ENCODE data around the gene FRMD5. TPM values are rescaled to one million over a fixed set of nuclear protein-coding genes. Genes with fewer than 3 reads are reported as not detected.
"Not testable (repeated sequence)": the region's sequence is repeated elsewhere in the genome, so short reads cannot be mapped to it uniquely, and the experiment has no call there.

The FRMD5 gene
- total RNA-seq, 4 donors from 2014 or later: 0.40 to 1.5 (median 1.1) TPM; not detected in 1

DNA sequence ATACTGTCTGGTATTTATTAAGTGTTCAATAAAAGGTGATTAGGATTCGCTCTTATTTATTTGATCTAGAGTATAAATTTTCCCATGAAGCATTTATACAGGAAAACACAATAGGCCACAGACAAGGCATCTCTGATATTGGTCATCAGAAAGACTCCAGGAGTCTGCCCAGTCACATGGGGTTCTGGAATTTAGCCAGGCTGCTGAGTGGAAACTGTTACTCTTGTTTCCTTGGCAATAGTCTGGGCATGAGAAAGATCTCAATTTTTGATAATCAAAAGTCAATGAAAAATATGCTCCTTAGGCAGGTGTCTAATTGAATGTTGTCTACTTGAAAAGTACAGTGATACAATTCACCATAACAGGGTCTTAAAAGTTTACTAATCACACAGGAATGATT is 161.2 kb downstream of the FRMD5 start:
- TF ChIP-seq EP300 (IDR thresholded peaks at IDR 0.05; ENCODE audit: low read depth) (no peak), POLR2A (IDR thresholded peaks at IDR 0.05) (no peak), POLR2AphosphoS5 (IDR thresholded peaks at IDR 0.05) (no peak)
- TF ChIP-seq, protein P1, sequence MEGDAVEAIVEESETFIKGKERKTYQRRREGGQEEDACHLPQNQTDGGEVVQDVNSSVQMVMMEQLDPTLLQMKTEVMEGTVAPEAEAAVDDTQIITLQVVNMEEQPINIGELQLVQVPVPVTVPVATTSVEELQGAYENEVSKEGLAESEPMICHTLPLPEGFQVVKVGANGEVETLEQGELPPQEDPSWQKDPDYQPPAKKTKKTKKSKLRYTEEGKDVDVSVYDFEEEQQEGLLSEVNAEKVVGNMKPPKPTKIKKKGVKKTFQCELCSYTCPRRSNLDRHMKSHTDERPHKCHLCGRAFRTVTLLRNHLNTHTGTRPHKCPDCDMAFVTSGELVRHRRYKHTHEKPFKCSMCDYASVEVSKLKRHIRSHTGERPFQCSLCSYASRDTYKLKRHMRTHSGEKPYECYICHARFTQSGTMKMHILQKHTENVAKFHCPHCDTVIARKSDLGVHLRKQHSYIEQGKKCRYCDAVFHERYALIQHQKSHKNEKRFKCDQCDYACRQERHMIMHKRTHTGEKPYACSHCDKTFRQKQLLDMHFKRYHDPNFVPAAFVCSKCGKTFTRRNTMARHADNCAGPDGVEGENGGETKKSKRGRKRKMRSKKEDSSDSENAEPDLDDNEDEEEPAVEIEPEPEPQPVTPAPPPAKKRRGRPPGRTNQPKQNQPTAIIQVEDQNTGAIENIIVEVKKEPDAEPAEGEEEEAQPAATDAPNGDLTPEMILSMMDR (IDR thresholded peaks at IDR 0.05): no peak
- H3K4me1 ChIP-seq: no peaks in the 10 kb centered on the region
- no peak overlapping the region for H3K4me3 ChIP-seq
- DNase-seq: no peak
- H3K9me3 ChIP-seq: no peaks in the 10 kb centered on the region
- H3K27me3 ChIP-seq: no peaks in the 10 kb centered on the region
- no peaks in the 10 kb centered on the region for H3K36me3 ChIP-seq
- 80 to 94% methylated on average over 1 of the region's 1 CpG for WGBS, 2 donors (ENCODE audit: low coverage in 1 of 2)
- in situ Hi-C loops (cut with MboI; ENCODE audit: low pct_ligation_motif_present in 1 of 4, low pct_unique_long_range_greater_than_20kb in 1 of 4, low sequenced_read_pairs in 3 of 4) (no loop called here), intact Hi-C loops (cut with DNase I; ENCODE audit: low total_unique reads) (no loop called here)
- H3K27ac ChIP-seq: no peak overlapping the region

DNA sequence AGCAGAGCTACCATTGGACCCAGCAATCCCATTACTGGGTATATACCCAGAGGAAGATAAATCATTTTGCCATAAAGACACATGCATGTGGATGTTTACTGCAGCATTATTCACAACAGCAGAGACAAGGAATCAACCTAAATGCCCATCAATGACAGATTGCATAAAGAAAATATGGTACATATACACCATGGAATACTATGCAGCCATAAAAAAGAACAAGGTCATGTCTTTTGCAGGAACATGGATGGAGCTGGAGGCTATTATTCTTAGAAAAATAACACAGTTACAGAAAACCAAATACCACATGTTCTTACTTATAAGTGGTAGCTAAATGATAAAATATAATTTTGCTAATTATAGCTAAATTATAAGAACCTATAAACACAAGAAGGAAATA is 162.3 kb downstream of the FRMD5 start:
- H3K27ac ChIP-seq; intact Hi-C loops (cut with DNase I; ENCODE audit: low total_unique reads); DNase-seq; H3K9me3 ChIP-seq; H3K27me3 ChIP-seq; in situ Hi-C loops (cut with MboI; ENCODE audit: low pct_ligation_motif_present in 1 of 4, low pct_unique_long_range_greater_than_20kb in 1 of 4, low sequenced_read_pairs in 3 of 4); H3K4me1 ChIP-seq; H3K4me3 ChIP-seq; H3K36me3 ChIP-seq: not testable (repeated sequence)

- DNase-seq: no peak
- TF ChIP-seq, protein P1 (IDR thresholded peaks at IDR 0.05): no peak
- TF ChIP-seq POLR2AphosphoS5 (IDR thresholded peaks at IDR 0.05) (no peak), EP300 (IDR thresholded peaks at IDR 0.05; ENCODE audit: low read depth) (no peak), POLR2A (IDR thresholded peaks at IDR 0.05) (no peak)
- Histone ChIP-seq H3K4me3 (no peak overlapping the region), H3K9me3 (no peaks in the 10 kb centered on the region), H3K27me3 (no peaks in the 10 kb centered on the region), H3K36me3 (no peaks in the 10 kb centered on the region), H3K4me1 (no peaks in the 10 kb centered on the region), H3K27ac (no peak overlapping the region)
- WGBS, 2 donors (ENCODE audit: low coverage in 1 of 2): 68 to 72% methylated on average over 2 of the region's 2 CpGs
- intact Hi-C loops (cut with DNase I; ENCODE audit: low total_unique reads): no loop called here
- in situ Hi-C loops (cut with MboI; ENCODE audit: low pct_ligation_motif_present in 1 of 4, low pct_unique_long_range_greater_than_20kb in 1 of 4, low sequenced_read_pairs in 3 of 4): no loop called here
These were observed 165.0 kb downstream of the FRMD5 start for GRCh38 chr15:44029940-44030568.

GRCh38 chr15:44029003-44029402 is 166.1 kb downstream of the FRMD5 start:
- Histone ChIP-seq H3K27ac (no peak overlapping the region), H3K36me3 (no peaks in the 10 kb centered on the region), H3K27me3 (no peaks in the 10 kb centered on the region), H3K4me3 (no peak overlapping the region), H3K9me3 (no peaks in the 10 kb centered on the region), H3K4me1 (no peaks in the 10 kb centered on the region)
- in situ Hi-C loops (cut with MboI; ENCODE audit: low pct_ligation_motif_present in 1 of 4, low pct_unique_long_range_greater_than_20kb in 1 of 4, low sequenced_read_pairs in 3 of 4) (no loop called here), intact Hi-C loops (cut with DNase I; ENCODE audit: low total_unique reads) (no loop called here)
- DNase-seq: no peak
- TF ChIP-seq POLR2A (IDR thresholded peaks at IDR 0.05) (no peak), POLR2AphosphoS5 (IDR thresholded peaks at IDR 0.05) (no peak), EP300 (IDR thresholded peaks at IDR 0.05; ENCODE audit: low read depth) (no peak)
- TF ChIP-seq, protein P1 (IDR thresholded peaks at IDR 0.05): no peak
- WGBS, 2 donors (ENCODE audit: low coverage in 1 of 2): 65 to 71% methylated on average over 2 of the region's 2 CpGs

DNA sequence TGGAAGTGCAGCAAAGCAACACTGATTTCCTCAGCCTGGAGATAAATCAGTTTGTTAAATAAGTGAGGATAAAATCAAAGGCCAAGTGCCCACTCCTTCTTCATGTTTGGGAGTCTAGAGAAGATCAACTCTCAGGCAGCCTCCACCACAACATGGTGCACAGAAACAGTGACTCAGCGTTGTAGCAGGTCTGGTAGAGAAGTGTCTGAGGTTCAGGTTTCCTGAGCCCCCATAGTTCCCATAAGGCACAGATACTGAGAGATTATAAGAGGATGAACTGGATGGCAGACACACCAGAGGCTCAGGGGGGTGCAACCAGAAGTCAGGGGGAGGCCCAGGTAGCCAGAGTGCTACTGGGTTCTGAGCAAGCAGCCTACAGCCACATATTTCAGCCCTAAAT is 166.7 kb downstream of the FRMD5 start:
- no peak for TF ChIP-seq POLR2AphosphoS5 (IDR thresholded peaks at IDR 0.05)
- no peak for TF ChIP-seq POLR2A (IDR thresholded peaks at IDR 0.05)
- TF ChIP-seq, protein P1 (IDR thresholded peaks at IDR 0.05): no peak
- no peak for TF ChIP-seq EP300 (IDR thresholded peaks at IDR 0.05; ENCODE audit: low read depth)
- in situ Hi-C loops (cut with MboI; ENCODE audit: low pct_ligation_motif_present in 1 of 4, low pct_unique_long_range_greater_than_20kb in 1 of 4, low sequenced_read_pairs in 3 of 4): no loop called here

More for the DNA sequence above, 166.7 kb downstream of the FRMD5 start:
- H3K36me3 ChIP-seq: no peaks in the 10 kb centered on the region
- H3K4me1 ChIP-seq: no peaks in the 10 kb centered on the region
- intact Hi-C loops (cut with DNase I; ENCODE audit: low total_unique reads): no loop called here
- no peaks in the 10 kb centered on the region for H3K9me3 ChIP-seq
- H3K27me3 ChIP-seq: no peaks in the 10 kb centered on the region
- no peak overlapping the region for H3K27ac ChIP-seq
- DNase-seq: no peak
- no peak overlapping the region for H3K4me3 ChIP-seq
- WGBS, 2 donors (ENCODE audit: low coverage in 1 of 2): 75% methylated on average over 1 of the region's 1 CpG; no CpG with 5 or more reads in 1 of the 2 donors
